Keratinocyte (primary cell): ENCODE results near the gene SIGLEC8.

ENCODE experiments used
- EZH2 ChIP-seq: IDR thresholded peaks from one replicate; pipeline ENCODE4 v1.6.1; 2012; ENCODE audit warnings: inconsistent platforms, mild to moderate bottlenecking, low read length, moderate library complexity
- TF ChIP-seq, protein P1 (sequence below), 3 experiments: IDR thresholded peaks in 1 of 3; conservative IDR thresholded peaks in 1 of 3; optimal IDR thresholded peaks in 1 of 3; 2 replicates in 2 of 3; 3 replicates in 1 of 3; pipeline versions ENCODE3 to v1.5.1; 2011; ENCODE audit warnings: low read length in 3 of 3, mild to moderate bottlenecking in 3 of 3, moderate library complexity in 2 of 3, control low read depth in 1 of 3, inconsistent platforms in 1 of 3; ENCODE audit not compliant: insufficient read depth in 2 of 3; ENCODE audit errors: extremely low read depth in 1 of 3

DNA sequence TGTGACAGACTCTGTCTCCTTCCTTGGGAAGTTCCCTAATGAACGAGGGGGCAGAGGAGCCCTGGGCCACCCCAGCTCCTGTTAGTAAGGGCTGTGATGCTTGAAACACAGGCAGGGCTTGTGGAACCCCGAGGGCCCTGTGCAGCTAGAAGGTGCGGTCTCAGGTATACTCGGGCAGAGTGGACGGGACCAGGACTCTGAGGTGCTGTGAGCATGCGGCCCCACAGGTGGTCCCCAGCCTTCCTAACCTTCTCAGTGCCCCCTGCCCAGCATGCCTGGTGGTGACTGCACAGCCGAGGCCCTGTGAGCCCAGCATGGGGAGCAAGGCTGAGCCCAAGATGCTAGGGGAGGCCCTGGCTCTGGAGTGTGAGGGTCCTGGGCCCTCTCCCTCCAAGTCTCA, 4.0 kb upstream of the SIGLEC8 start:
- TF ChIP-seq, protein P1, sequence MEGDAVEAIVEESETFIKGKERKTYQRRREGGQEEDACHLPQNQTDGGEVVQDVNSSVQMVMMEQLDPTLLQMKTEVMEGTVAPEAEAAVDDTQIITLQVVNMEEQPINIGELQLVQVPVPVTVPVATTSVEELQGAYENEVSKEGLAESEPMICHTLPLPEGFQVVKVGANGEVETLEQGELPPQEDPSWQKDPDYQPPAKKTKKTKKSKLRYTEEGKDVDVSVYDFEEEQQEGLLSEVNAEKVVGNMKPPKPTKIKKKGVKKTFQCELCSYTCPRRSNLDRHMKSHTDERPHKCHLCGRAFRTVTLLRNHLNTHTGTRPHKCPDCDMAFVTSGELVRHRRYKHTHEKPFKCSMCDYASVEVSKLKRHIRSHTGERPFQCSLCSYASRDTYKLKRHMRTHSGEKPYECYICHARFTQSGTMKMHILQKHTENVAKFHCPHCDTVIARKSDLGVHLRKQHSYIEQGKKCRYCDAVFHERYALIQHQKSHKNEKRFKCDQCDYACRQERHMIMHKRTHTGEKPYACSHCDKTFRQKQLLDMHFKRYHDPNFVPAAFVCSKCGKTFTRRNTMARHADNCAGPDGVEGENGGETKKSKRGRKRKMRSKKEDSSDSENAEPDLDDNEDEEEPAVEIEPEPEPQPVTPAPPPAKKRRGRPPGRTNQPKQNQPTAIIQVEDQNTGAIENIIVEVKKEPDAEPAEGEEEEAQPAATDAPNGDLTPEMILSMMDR (optimal IDR thresholded peaks at IDR 0.05 in 1 of 3, IDR thresholded peaks at IDR 0.05 in 1 of 3, conservative IDR thresholded peaks at IDR 0.05 in 1 of 3; ENCODE audit: extremely low read depth in 1 of 3, insufficient read depth in 2 of 3, low read length in 3 of 3): no peak
- TF ChIP-seq EZH2: no peak
